NCI-H526 (cell line): ENCODE data around the gene TMEM33.

Source experiments
- DNase-seq, 2 experiments: peaks; one replicate each; lab custom pipeline; 2025; lab: John Stamatoyannopoulos, UW

TMEM33 gene

GRCh38 chr4:41939016-41939626 lies 3.9 kb downstream of the TMEM33 start:
- DNase-seq, result no peak

DNA sequence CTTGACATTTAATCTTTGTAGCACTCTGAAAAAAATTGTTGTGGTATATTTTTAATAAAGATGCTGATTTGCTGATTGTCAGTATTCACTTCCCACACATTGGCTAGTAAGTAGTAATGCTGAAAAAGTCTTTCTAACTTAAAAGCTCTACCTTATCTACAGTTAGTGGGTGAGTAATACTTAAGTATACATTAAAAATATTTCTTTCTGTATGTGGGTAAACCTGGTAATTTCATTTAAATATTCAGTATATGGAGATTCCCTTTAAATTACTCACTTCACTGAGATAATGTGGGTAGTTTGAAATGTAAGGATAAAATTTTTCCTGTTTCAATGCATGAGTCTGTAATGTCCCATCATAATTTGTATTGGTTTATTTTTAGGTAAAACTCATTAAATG lies 5.6 kb downstream of the TMEM33 start:
- DNase-seq, result no peak

DNA sequence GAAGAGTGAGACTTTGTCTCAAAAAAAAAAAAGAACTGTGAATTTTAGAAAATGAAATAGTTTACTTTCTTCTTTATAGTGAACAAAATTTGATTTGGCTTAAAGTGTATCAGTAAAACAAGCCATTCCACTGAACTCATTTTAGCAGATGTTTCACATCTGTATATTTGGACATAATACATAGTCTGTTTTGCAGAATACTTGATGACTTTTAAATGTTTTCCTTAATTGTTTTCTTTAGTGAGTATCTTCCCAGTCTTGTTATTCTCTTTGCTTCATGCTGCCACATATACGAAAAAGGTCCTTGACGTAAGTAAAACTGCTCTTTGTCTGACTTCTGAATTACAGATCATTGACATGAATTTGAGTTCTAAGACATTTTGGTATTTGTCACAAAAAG lies 8.3 kb downstream of the TMEM33 start:
- DNase-seq, result no peak

DNA sequence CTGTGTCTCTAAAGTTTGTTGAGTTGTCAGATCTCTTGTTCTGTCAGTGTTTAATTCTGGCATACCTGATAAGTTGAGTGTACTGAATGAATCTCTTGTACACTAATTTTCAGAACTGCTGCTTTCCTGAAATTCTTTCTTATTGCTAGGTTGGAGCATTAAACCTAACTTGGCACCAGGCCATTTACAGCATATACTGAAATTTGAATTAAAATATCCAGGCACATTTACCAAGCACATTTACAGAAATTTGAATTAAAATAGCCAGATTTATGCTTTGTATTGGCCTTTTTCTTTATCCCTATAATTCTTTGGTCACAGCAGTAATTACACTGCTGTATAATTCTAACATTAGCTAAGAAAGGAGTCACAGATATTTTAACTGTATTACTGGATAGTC lies 8.9 kb downstream of the TMEM33 start:
- no peak for DNase-seq

DNA sequence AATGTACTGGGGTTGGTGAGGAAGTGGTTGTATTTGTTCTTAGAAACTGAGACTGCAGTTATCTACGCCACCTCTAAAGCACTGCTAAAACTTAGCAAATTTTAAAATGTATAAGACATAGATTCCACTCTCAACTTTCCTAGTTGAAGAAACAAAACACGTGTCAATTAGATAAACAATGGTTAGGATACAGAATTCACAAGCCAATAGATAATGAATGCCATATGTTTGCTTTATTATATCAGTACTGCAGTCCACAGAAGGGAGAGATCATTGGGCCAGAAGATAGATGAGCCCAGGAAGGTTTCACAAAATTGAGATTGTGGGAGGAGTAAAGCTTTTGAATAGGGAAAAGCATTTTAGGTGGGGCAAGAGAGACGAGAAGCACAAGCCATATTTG lies 14.3 kb downstream of the TMEM33 start:
- no peak for DNase-seq

DNA sequence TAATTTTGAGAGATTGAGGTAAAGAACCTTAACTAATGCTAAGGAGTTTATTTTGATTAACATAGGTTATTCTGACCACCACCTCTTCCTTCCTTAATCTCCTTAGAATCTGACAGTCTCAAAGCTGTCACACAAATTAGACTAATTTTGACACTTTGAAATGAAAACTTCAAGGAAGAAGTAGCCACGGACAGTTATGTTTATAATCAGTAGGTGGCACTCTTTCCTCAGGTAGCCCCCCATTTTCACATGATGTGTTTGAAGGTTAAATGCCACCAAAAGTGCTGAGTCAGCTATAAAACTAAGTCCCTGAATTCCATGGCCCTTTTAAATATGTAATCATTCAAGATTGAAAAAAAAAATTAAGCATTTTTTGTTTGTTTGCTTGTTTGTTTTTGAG lies 22.4 kb downstream of the TMEM33 start:
- peak in 1 of 2 experiments; percentile 24 for DNase-seq

- peak in 1 of 2 experiments; percentile 46 for DNase-seq
Observed at GRCh38 chr4:41963105-41963504, 27.9 kb downstream of the TMEM33 start.

- DNase-seq, result no peak
Observed at GRCh38 chr4:41964401-41964800, 29.2 kb downstream of the TMEM33 start.

DNA sequence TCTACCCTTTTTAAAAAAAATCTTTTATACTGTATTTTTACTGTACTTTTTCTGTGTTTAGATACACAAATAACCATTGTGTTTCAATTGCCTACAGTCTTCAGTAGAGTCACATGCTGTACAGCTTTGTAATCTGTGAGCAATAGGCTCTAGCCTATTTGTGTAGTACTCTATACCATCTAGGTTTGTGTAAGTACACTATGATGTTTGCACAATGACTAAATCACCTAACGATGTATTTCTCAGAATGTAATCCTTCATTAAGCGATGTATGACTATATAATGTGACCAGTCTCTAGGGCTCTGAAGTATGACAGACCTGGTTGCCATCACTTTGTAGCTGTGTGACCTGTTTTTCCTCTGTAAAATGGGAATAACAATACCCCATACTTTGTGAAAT lies 32.2 kb downstream of the TMEM33 start:
- no peak for DNase-seq

DNA sequence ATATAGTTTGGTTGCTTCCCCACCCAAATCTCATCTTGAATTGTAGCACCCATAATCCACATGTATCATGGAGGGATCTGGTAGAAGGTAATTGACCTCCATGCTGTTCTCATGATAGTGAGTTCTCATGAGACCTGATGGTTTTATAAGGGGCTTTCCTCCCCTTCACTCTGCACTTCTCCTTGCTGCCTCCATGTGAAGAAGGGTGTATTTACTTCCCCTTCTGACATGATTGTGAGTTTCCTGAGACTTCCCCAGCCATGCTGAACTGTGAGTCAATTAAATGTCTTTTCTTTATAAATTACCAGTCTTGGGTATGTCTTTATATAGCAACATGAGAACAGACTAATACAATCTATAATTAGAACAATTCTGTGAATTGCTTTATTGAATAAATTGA lies 34.4 kb downstream of the TMEM33 start:
- DNase-seq, result no peak

GRCh38 chr4:41975341-41975740 lies 40.1 kb downstream of the TMEM33 start:
- no peak for DNase-seq

GRCh38 chr4:41976775-41977516 lies 41.7 kb downstream of the TMEM33 start:
- DNase-seq, result no peak

- DNase-seq, result no peak
Observed at GRCh38 chr4:41977709-41978108, 42.5 kb downstream of the TMEM33 start.

GRCh38 chr4:41981456-41981855 lies 46.2 kb downstream of the TMEM33 start, which contains the start of gene DCAF4L1:
Gene DCAF4L1 (plus strand): TSS chr4:41981756. CDS start chr4:41981793, 37 bp downstream.
- no peak for DNase-seq

- DNase-seq, result no peak
Observed at GRCh38 chr4:41982716-41983115, 47.5 kb downstream of the TMEM33 start.

DNA sequence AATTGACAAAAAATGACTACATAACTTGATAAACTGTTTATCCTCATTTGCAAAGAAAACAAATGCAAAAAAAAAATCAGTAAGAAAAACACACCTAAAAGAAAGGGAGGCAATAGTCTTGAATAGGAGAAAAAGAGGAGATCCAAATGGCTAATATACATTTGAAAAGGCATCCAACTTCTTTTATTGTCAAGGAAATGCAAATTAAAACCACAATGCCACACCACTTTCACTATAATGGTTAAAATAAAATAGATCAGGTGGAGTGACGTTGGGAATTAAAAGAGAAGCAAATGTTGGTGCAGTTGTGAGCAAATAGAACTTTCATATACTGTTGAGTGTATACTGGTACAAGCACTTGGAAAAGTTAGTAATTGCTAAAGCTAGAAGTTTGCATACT lies 49.9 kb downstream of the TMEM33 start:
- no peak for DNase-seq

- no peak for DNase-seq
Observed at GRCh38 chr4:41989994-41990364, 54.8 kb downstream of the TMEM33 start.

GRCh38 chr4:41990365-41991111 lies 55.3 kb downstream of the TMEM33 start, which contains the start of gene SLC30A9:
Gene SLC30A9 (plus strand): TSS chr4:41990530. CDS start chr4:41990652, 122 bp downstream.
- peak; percentile 89 to 96 for DNase-seq

DNA sequence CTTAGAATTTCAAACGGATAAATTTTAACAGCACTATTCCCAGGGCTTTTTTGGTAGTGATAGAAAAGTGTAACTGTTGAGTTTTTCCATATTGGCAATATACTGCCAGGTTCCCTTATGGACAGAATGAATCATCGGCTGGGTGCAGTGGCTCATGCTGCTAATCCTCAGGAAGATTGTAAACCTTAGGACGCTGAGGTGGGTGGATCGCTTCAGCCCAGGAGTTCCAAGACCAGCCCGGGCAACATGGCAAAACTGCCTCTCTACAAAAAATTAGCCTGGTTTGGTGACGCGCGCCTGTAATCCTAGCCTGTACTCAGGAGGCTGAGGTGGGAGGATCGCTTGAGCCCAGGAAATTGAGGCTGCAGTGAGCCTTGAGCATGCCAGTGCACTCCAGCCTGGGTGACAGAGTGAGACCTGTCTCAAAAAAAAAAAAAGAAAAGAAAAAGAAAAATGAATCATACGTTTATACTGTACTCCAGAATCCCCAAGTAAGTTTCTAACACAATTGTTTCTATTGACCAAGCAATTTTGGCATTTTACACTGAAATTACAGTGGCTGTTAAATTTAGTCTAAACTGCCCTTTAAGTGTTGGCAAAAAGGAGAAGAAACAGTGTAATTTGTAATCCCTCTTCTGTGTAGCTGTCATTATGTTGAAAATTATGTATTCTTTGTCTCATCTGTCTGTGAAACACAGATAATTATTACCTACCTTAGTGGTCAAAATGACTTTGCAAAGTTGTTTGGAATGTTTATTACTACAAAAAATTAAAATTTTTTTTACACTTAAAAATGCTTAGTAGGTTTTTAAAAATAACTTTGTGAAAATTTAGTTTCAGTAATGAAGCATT lies 56.9 kb downstream of the TMEM33 start:
- DNase-seq, result no peak

GRCh38 chr4:41992967-41993857 lies 58.0 kb downstream of the TMEM33 start:
- DNase-seq, result no peak

DNA sequence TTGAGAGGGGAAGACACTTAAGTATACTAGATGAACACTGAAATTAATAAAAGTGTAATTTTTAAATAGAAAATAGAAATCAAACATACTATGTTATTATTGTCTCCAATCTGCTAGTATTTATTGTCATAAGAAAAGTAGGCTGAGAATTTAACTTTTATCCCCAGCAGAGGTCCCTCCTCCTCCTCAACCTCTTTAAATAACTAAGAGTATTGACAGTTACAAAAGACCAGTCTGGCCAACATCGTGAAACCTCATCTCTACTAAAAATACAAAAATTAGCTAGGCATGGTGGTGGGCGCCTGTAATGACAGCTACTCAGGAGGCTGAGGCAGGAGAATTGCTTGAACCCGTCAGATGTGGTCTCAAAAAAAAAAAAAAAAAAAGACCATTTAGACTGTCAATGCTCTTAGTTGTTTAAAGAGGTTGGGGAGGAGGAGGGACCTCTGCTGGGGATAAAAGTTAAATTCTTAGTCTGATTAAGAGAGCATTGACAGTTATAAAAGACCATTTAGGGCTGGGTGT lies 59.3 kb downstream of the TMEM33 start:
- no peak for DNase-seq
